Mucosa of gallbladder (tissue), 1 donor: ENCODE data around the gene AOX1. TPM values are rescaled to one million over a fixed set of nuclear protein-coding genes. Genes with fewer than 3 reads are reported as not detected.
"Not testable (repeated sequence)": the region's sequence is repeated elsewhere in the genome, so short reads cannot be mapped to it uniquely, and the experiment has no call there.

Experiments used
- DNase-seq: peaks from one replicate; pipeline ENCODE4 v3.0.0-alpha.2; 2020; ENCODE audit warnings: low spot score
- total RNA-seq: library from RNA; stranded (reverse); gene quantifications from one replicate; pipeline ENCODE4 v1.2.1, GENCODE V29; 2021
- donor health status: DM: no; HTN: no; CAD: no.

AOX1 gene
- total RNA-seq, 1 donor from 2014 or later: 119 TPM

- no peak for DNase-seq
Observed at GRCh38 chr2:200665626-200666453, 80.0 kb downstream of the AOX1 start.

- no peak for DNase-seq
Observed at GRCh38 chr2:200667413-200667812, 81.6 kb downstream of the AOX1 start.

- DNase-seq: no peak
Observed at GRCh38 chr2:200668478-200668877, 82.7 kb downstream of the AOX1 start.

- DNase-seq: no peak
Observed at GRCh38 chr2:200669308-200669707, 83.5 kb downstream of the AOX1 start.

GRCh38 chr2:200670313-200670712 lies 84.5 kb downstream of the AOX1 start:
- DNase-seq: no peak

GRCh38 chr2:200670751-200671150 lies 84.9 kb downstream of the AOX1 start:
- no peak for DNase-seq

- DNase-seq: no peak
Observed at GRCh38 chr2:200673191-200673590, 87.4 kb downstream of the AOX1 start.

GRCh38 chr2:200674837-200675236 lies 89.0 kb downstream of the AOX1 start:
- DNase-seq: no peak

- no peak for DNase-seq
Observed at GRCh38 chr2:200677171-200677570, 91.4 kb downstream of the AOX1 start.

GRCh38 chr2:200677721-200678532 lies 92.1 kb downstream of the AOX1 start:
- DNase-seq: peak; percentile 12

GRCh38 chr2:200679127-200679526 lies 93.3 kb downstream of the AOX1 start:
- no peak for DNase-seq

- no peak for DNase-seq
Observed at GRCh38 chr2:200679535-200679934, 93.7 kb downstream of the AOX1 start.

- no peak for DNase-seq
Observed at GRCh38 chr2:200681697-200682096, 95.9 kb downstream of the AOX1 start.

- DNase-seq: not testable (repeated sequence)
Observed at GRCh38 chr2:200682407-200682806, 96.6 kb downstream of the AOX1 start.

GRCh38 chr2:200687922-200688920 lies 102.4 kb downstream of the AOX1 start:
- no peak for DNase-seq

GRCh38 chr2:200689115-200689514 lies 103.3 kb downstream of the AOX1 start:
- no peak for DNase-seq

GRCh38 chr2:200693836-200694470 lies 108.1 kb downstream of the AOX1 start:
- DNase-seq: no peak

- no peak for DNase-seq
Observed at GRCh38 chr2:200695191-200695590, 109.4 kb downstream of the AOX1 start.

- DNase-seq: no peak
Observed at GRCh38 chr2:200695601-200696000, 109.8 kb downstream of the AOX1 start.

- DNase-seq: no peak
Observed at GRCh38 chr2:200698217-200698616, 112.4 kb downstream of the AOX1 start.

- no peak for DNase-seq
Observed at GRCh38 chr2:200699310-200699709, 113.5 kb downstream of the AOX1 start.
